Right renal pelvis (tissue), 4 donors: ENCODE measurements around the gene FOXI1. TPM values are rescaled to one million over a fixed set of nuclear protein-coding genes. Genes with fewer than 3 reads are reported as not detected.
"Not testable (repeated sequence)": the region's sequence is repeated elsewhere in the genome, so short reads cannot be mapped to it uniquely, and the experiment has no call there.

ENCODE experiments used
- DNase-seq, 4 donors: peaks; one replicate each; pipeline ENCODE4 v3.0.0-alpha.2; 2013; ENCODE audit warnings: low read depth in 4 of 4, low spot score in 3 of 4, missing footprints in 1 of 4
- polyA plus RNA-seq, 4 donors: library from polyadenylated mRNA; unstranded; fragments of 120-200 nt; gene quantifications; one replicate each; pipeline ENCODE4 v1.2.1, GENCODE V29; 2013; ENCODE audit not compliant: insufficient read length in 4 of 4

FOXI1 gene
- polyA plus RNA-seq, 4 donors = 5.6 to 7.9 (median 7.5) TPM

DNA sequence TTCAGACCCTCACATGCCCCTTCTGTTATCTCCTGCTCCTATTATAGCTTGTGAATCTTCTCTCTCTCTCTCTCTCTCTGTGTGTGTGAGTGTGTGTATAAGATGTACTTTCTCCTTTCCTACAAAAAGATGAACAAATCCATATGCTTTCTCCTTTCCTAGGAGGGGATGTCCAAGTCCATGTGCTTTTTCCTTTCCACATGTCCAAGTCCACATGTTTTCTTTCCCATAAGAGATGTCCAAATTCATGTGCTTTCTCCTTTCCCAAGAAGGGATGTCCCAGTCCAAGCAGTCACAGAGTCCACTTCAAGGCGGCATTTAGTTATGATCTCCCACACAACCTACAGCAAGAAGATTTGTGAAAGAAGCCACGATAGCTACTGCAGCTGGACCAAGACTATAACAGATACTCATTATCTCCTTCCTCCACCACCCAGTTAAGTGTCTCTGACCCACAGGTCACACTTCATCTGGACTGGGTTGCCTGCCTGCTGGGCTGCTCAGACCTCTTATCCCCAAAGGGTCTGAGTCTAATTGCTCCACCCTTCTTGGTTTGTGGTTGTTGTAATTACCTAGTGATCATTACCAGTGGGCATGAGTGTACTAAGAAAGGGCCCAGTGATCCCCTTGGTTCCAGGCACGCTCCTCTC, 18.4 kb upstream of the FOXI1 start:
- no peak for DNase-seq

DNA sequence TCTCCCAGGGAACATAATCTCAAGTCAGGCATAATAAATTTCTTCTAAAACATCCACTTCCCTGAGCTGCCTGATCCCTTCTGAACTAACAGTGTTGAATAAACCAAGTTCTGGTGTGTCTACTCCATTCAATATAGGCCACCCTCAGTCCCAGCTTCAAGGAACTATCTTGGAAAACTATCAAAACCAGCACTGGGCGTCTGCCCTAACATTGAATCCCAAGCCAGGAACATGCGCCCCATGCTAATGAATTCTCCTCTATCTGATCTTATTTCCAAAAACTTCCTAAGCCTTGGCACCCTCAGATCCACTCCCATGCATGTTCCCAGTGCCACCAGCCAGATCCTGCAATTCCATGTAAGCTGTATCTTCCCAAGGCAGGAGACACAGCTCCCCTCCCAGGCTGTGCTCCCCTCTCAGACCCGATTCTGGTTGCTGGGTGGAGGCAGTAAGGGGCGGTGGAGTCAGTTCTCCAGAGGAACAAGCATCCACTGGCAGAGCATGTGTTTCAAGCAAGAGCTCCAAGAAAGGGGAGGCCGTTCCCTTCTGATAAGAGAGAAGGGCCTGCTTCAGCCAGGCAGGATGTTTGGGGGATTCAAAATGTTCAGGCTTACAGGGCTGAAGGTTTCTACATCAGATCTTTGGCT, 13.1 kb upstream of the FOXI1 start:
- DNase-seq = no peak

DNA sequence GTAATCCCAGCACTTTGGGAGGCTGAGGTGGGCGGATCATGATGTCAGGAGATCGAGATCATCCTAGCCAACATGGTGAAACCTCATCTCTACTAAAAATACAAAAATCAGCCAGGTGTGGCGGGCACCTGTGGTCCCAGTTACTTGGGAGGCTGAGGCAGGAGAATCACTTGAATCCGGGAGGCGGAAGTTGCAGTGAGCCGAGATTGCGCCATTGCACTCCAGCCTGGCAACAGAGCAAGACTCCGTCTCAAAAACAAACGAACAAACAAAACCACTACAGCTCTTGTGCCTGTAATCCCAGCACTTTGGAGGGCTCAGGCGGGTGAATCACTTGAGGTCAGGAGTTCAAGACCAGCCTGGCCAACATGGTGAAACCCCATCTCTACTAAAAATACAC, 11.4 kb upstream of the FOXI1 start:
- not testable (repeated sequence) for DNase-seq

DNA sequence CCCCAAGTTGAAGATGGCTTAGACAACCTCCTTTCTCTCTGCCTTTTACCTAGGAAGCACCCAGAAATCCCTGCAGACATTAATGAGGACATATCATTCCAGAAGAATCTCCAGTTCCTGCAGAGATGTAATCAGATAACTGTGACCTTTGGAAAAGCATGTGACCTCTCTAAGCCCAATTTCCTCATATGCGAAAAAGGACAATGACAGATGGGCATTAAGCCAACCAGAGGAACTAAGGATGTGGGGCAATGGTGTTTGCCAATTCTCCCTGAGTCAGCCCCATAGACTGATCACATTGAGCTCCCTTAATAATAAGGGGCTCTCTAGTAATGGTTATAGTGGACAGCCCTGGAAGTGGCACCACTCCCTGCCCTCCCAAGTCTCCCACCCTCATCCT, 10.1 kb upstream of the FOXI1 start:
- DNase-seq = no peak

DNA sequence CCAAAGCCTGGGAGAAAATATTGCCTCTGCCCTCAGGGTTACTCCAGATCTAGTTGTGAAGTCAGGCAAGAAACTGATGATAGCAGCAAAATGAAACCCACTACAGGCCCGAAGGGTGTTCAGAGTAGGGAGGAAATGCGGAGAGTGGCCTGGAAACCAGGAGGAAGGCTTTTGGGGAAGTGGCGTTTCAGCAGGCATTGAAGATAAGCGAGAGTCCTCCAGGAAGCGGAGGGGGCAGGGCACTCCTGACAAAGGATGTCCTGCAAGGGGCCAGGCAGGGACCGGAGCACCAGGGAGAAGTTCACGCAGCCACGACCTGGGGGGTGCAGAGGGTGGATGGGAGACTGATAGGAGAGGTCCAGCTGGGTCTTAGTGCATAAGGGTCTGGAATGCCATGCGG, 7.8 kb upstream of the FOXI1 start:
- no peak for DNase-seq

DNA sequence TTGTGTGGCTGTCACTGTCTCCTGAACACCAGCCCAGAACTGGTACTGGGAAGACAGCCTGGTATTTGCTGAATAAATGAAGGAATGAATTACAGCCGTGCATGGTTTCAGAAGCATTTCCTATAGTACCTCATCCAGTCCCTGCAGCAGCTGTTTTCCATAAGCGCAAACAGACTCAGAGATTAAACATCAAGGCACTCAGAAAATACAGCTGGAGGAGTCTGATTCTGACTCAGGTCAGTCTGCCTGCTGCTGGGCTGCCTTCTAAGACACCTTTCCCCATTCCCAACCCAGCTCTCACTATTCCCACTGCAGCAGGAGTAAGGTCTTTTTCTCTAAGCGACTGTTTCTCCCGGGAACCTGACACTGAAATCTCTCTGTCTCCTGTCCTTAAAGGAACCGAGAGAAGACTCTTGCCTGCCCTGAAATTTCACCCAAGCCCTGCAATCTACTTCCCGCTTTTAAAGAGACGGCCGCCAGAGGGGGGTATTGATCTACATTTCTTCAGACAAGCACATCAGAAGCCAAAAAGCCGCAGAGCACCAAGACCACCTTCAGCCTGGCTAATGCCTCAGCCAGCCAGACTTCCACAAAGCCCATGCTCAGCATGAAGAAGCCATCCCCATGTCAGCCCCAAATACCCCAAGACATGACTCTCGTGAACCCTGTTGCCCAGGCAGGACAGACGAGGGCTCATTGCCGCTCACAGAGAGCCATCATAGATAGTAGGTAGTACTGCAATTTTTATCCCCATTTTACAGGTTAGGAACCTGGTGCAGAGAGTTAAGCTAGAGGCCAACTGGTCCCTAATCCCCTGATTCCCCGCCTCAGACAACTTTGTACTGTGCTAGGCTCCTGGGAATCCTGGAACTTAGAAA, 5.4 kb upstream of the FOXI1 start:
- DNase-seq = peak; percentile 74 to 90 (median 83)

DNA sequence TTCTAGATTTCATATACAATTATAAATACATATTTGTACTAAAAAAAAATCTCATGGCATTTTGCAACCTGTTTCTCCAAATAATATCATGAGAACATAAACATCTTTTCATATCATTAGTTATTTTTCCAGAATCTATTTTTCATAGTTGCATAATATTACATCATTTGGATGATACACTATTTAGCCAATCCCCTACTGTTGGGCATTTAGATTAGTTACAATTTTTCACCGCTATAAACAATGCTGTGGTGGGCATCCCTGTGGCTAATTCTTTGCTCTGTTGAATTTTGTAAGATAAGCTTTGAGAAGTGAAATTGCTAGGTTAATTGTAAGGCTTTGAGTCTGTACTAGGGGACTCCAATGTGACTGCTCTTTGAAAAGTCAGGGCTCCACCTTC, 2.2 kb upstream of the FOXI1 start:
- DNase-seq = no peak

DNA sequence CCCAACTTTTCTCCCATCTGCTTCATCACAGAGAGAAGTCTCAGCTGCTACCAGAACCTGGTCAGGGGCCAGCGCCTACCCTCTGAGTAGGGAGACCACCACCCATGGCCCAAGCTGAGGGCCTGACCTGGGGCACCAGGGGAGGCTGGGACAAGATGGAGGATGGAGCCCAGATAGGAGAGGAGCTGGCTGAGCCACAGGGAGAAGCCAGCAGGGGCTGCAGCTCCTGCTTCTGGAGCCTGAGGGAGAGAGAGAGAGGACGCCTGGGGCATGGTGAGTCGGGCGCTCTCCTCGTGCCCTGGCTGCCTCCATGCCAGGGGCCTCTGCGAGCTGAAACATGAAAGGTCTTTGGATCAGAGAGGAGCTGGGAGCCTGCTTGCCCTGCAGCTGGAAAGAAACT, 1.4 kb upstream of the FOXI1 start:
- DNase-seq = no peak

DNA sequence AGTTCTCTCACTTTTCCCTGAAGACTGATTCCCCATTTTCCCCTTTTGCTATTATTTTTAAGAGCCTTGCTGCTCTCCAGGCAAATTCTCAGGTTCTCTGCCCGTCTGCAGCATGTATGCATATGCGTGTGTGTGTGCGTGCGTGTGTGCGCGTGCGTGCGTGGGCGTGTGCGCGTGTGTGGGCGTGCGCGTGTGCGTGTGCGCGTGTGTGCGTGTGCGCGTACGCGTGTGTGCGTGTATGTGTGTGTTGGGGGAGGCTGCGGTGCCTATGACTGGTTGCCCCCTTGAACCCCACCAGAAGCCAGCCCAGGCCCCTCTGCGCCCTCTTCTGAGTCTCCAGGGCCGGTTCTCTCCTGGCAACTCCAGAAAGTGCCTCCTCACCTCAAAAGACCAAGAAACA, 987 bp upstream of the FOXI1 start:
- no peak for DNase-seq

DNA sequence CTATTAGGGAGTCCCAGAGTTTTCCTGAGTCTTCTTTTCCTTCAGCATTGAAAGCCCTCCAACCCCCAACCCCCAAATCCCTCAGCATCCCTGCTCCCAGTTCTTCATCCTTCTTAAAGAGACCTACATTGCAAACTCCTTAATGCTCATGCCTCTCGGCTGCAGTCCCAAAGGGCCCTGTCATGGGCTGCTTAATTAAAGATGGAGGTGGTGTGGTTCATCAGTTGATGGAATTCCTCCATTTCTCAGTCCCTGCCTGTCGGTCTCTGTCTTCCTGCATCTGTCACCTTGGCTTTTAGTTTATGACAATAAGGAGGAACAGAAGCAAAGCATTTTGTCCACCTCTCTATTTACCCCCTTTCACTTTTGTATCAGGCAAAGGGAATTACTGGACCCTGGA, 2.0 kb downstream of the FOXI1 start:
- DNase-seq = no peak

DNA sequence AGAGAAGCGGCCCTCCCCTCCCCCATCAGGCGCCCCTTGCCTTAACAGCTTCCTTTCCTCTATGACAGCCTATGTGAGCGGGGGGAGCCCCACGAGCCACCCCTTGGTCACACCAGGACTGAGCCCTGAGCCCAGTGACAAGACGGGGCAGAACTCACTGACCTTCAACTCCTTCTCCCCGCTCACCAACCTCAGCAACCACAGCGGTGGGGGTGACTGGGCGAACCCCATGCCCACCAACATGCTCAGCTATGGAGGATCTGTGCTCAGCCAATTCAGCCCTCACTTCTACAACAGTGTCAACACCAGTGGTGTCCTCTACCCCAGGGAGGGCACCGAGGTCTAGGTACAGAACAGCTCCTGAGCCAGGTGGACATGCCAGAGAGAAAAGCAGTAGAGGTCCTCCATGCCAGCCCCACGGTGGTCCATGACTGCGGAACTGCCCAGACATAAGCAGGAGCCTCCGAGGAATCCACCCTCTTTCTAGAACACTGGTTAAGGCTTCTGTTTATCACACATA, 2.6 kb downstream of the FOXI1 start:
- no peak for DNase-seq

DNA sequence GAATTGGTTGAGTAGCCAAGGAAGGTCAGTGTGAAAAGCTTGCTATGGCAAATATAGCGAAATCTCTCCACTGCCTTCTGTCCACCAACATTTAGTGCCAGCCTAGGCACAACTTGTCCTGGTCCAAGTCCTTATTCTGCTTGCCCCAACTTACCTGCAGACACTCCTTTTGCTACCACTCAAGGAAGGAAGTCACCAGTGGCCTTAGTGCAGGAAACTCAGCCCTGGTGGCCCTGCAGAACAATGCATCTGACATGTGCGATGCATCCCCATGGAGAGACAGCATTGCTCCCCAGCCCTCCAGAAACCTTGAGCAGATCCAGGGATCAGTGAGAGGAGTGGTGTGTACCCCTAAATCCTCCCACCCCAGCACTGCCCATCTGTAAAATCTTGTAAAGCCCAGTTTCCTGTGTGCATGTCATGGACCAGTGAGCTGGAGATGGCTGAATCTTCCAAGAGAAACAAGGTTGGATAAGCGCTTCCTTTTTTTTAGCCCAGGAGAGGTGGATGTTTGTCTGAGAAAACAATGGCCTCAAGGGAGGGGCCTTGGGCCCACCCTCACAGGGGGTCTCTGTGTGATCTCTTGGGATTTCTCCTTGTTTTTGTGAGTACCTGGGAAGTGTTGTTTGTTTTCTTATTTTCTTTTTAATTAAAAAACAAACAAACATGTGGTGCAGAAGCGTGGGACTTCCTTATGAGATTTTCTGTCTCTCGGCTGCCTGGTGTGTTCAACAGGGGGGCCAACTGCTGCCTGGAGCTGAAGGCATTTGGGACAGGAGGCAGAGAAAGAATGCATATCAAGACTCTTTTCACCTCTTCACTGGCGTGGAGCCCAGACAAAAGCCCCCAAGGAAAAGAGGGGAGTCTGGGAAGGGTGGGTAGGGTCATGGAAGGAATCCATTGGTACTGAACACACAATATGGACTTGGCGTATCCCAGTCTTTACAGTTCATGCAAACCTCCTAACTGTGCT, 3.6 kb downstream of the FOXI1 start:
- DNase-seq = no peak

DNA sequence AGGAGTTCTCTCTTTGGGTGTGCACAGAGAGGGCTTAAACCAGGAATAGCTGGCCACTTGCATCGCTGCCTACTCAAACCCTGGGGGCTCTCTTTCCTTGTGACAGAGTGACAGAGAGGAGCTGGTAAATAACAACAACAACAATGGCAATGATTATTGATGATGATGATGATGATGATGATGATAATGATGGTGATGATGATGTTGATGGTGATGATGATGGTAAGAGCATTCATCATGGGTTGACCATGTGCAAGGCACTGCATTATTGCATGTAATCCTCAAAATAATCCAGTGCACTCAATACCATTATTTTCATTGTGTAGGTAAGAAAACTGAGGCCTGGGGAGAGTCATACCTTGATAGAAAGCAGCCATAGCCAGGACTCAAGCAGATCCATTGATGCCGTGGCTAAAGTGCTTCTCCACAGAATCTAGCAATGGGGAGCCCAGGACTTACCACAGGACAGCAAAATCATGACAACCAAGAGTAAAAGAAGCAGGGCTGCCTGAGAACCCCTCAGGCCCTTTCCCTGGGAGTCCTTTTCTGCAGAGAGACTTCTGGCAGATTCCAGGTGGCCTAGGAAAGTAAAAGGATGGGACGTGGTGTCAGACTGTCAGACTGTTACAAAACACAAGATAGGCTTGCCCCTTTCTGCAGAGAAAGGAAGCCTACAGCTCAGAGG, 4.8 kb downstream of the FOXI1 start:
- DNase-seq = no peak

DNA sequence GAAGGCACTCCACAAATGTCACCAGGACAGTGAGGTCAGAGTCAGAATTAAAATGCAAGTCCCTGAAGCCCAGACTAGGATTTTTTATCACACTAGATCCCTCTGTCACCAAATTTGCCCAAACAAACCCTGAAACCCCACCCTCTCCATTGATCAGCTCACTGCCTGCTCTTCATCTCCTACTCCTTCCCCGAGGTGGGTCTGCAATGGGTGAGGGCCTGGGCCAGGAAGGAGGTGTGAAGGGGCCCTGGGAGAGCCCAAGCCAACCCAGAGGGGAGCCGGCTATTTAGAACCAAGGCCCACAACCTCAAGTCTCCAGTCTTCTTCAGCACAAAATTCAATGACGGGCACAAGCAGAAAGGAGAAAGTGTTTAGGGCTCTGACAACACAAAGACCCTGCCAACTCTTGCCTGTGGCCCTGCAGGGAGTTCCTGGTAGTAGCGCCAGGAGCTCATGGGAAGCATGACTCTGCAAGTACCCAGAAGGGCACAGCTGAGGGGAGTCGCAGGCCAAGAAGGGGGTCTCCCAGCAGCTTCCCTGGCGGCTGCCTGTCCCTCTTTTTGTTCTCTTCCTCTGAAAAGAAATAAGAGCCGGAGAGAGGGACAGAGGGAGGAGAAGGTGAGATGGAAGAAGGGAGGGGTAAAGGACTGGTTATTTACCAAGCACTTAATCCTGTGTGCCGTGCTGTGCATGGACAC, 5.5 kb downstream of the FOXI1 start:
- no peak for DNase-seq

DNA sequence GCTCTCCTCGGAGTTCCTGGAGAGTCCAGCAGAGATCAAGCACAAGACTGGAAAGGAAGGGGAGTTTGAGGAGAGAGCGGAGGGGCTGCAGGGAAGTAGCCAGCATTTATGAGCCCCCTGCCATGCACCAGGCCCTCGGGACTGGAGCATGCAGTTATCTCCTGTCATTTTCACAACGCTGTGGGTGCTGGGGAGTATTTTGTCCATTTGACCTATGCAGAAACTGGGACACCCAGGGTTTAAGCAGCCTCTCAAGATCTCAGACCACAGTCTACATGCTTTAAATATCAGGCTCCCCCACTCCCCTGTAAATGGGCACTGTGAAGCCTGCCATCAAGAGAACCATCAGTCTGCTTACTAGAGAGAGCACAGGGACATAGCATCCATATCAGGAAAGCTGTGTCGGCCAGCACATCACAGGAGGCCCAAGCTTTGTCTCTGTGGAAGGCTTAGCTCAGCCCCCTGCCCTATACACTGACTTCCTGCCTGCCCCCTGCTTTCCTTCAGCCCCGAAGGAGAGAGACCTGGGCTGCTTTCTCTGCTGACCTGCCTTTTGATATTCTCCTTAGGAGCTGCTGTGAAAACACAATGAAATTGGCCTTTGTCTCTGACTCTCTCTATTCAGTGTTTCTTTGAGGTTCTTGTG, 7.3 kb downstream of the FOXI1 start:
- no peak for DNase-seq

DNA sequence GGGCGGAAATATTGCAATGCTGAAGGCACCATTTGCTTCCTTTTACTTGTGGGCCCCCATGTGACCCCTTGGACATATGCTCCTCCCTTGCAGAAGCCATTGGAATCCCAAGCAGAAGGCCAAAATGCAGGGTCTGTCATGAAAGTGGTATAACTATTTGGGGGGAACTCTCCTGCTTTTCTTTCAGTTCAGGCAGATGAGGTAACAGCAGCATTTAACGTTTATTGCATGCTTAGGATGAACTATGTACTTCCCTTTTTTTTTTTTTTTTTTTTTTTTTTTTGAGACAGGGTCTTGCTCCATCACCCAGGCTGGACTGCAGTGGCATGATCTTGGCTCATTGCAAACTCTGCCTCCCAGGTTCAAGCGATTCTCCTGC, 7.8 kb downstream of the FOXI1 start:
- DNase-seq = no peak

DNA sequence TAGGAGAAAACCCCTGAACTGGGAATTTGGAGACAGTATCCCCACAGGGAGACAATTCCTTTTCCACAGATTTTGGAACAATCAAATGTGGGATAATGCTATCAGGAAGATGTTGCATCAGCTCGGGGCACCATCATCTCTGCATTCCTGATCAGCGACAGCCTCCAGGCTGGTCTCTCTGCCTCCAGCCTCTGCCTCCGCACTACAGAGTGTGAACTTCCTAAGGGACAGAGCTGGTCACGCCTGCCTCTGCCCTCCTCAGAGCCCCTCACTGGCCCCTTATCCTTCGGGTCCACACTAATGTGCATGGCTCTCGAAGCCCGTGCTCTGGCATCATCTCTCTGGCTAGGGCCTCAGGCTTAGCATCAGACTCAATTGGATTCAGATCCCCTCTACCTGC, 8.6 kb downstream of the FOXI1 start:
- no peak for DNase-seq

DNA sequence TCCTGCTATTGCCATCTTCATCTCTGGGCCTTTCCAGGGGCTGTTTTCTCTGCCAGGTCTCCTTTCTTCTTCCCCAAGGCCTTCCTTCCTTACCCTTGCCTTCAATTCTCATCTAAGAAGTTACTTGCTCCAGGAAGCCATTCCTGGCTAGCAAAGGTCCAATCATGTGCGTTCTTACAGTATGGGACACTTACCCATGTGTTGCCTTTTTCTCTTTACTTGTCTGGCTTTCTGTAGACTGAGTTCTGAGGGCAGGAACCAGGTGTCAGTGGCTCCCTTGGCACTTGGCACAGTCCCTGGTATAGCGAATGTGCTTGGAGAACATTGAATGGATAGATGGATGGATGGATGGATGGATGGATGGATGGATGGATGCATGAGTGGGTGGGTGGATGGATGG, 10.2 kb downstream of the FOXI1 start:
- DNase-seq = no peak

DNA sequence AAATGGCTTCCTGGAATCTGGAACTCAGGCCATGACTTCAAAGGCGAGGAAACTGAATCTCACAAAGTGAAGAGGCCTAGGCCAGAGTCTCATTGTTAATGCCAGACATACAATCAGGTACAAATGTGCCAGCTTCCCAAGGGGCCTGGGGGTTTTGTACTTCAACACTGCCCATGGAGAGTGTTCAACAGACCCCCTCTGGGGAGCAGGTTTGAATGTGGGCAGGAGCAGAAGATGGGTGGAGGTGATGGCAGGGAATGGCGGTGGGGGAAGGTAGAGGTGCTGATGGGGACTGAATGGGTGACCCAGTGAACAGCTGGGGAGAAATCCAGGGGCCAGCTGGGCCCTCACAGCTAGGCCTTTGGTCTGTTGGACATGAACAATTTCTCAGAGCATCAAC, 12.0 kb downstream of the FOXI1 start:
- no peak for DNase-seq
